ENCODE results near the gene HYAL2. TPM values are rescaled to one million over a fixed set of nuclear protein-coding genes. Genes with fewer than 3 reads are reported as not detected.
A peak's percentile ranks its signal among the peaks of the same experiment; 100 is the strongest.

The HYAL2 gene
- total RNA-seq, 4 donors from 2014 or later: 37.4 to 114 (median 97.2) TPM

- Histone ChIP-seq H3K9me3 (no peaks in the 10 kb centered on the region), H3K4me3 (peak overlapping the region; percentile 70 to 77 (median 74)), H3K27me3 (no peaks in the 10 kb centered on the region), H3K4me1 (peaks cover 40 to 60% (median 43%) of the 10 kb centered on the region in 4 donors), H3K27ac (replicated peaks in 1 of 4) (peak overlapping the region; percentile 85 to 91 (median 86)), H3K36me3 (peaks cover 14 to 48% (median 30%) of the 10 kb centered on the region in 4 donors)
- no peak for TF ChIP-seq EP300 (IDR thresholded peaks at IDR 0.05)
- TF ChIP-seq CTCF (IDR thresholded peaks at IDR 0.05): no peak
- no peak for TF ChIP-seq POLR2AphosphoS5 (IDR thresholded peaks at IDR 0.05)
- no peak for TF ChIP-seq POLR2A (IDR thresholded peaks at IDR 0.05; ENCODE audit: low read depth)
- intact Hi-C loops (cut with DNase I): no loop called here
- no peak for DNase-seq (ENCODE audit: extremely low spot score)
- 74% methylated on average over 8 of the region's 24 CpGs for WGBS
Observed at GRCh38 chr3:50358355-50358910, 35.9 kb upstream of the HYAL2 start.

- Histone ChIP-seq H3K27ac (replicated peaks in 1 of 4) (peak overlapping the region; percentile 23 to 91 (median 86)), H3K27me3 (no peaks in the 10 kb centered on the region), H3K4me3 (peak overlapping the region; percentile 70 to 77 (median 74)), H3K4me1 (peaks cover 40 to 65% (median 44%) of the 10 kb centered on the region in 4 donors), H3K9me3 (no peaks in the 10 kb centered on the region), H3K36me3 (peaks cover 14 to 57% (median 38%) of the 10 kb centered on the region in 4 donors)
- WGBS: 83% methylated on average over 1 of the region's 1 CpG
- DNase-seq (ENCODE audit: extremely low spot score): no peak
- TF ChIP-seq POLR2A (IDR thresholded peaks at IDR 0.05; ENCODE audit: low read depth) (no peak), POLR2AphosphoS5 (IDR thresholded peaks at IDR 0.05) (no peak), EP300 (IDR thresholded peaks at IDR 0.05) (no peak), CTCF (IDR thresholded peaks at IDR 0.05) (no peak)
- intact Hi-C loops (cut with DNase I): no loop called here
Observed at GRCh38 chr3:50357481-50357880, 34.9 kb upstream of the HYAL2 start.

- intact Hi-C loops (cut with DNase I): no loop called here
- peaks cover 14 to 57% (median 38%) of the 10 kb centered on the region in 4 donors for H3K36me3 ChIP-seq
- WGBS: 56% methylated on average over 5 of the region's 5 CpGs
Observed at GRCh38 chr3:50356553-50356952, 34.0 kb upstream of the HYAL2 start.

GRCh38 chr3:50355829-50356552 lies 33.4 kb upstream of the HYAL2 start:
- Histone ChIP-seq H3K9me3 (no peaks in the 10 kb centered on the region), H3K4me1 (peaks cover 49 to 77% (median 56%) of the 10 kb centered on the region in 4 donors), H3K27me3 (no peaks in the 10 kb centered on the region), H3K27ac (replicated peaks in 1 of 4) (peak overlapping the region; percentile 15 to 85 (median 16)), H3K36me3 (peaks cover 14 to 57% (median 38%) of the 10 kb centered on the region in 4 donors), H3K4me3 (peak overlapping the region; percentile 70 to 77 (median 74))
- intact Hi-C loops (cut with DNase I): no loop called here
- WGBS: 71% methylated on average over 5 of the region's 5 CpGs
- no peak for DNase-seq (ENCODE audit: extremely low spot score)
- TF ChIP-seq EP300 (IDR thresholded peaks at IDR 0.05) (no peak), POLR2A (IDR thresholded peaks at IDR 0.05; ENCODE audit: low read depth) (no peak), CTCF (IDR thresholded peaks at IDR 0.05) (no peak), POLR2AphosphoS5 (IDR thresholded peaks at IDR 0.05) (no peak)

More at GRCh38 chr3:50356553-50356952, 34.0 kb upstream of the HYAL2 start:
- peak overlapping the region; percentile 15 to 91 (median 54) for H3K27ac ChIP-seq (replicated peaks in 1 of 4)
- no peak for DNase-seq (ENCODE audit: extremely low spot score)
- H3K4me3 ChIP-seq: peak overlapping the region; percentile 70 to 77 (median 74)
- H3K9me3 ChIP-seq: no peaks in the 10 kb centered on the region
- H3K27me3 ChIP-seq: no peaks in the 10 kb centered on the region
- no peak for TF ChIP-seq POLR2A (IDR thresholded peaks at IDR 0.05; ENCODE audit: low read depth)
- TF ChIP-seq POLR2AphosphoS5 (IDR thresholded peaks at IDR 0.05): no peak
- TF ChIP-seq CTCF (IDR thresholded peaks at IDR 0.05): no peak
- no peak for TF ChIP-seq EP300 (IDR thresholded peaks at IDR 0.05)
- peaks cover 43 to 72% (median 50%) of the 10 kb centered on the region in 4 donors for H3K4me1 ChIP-seq
